CD4-positive, alpha-beta T cell (primary cell): ENCODE results near the gene E2F6. TPM values are rescaled to one million over a fixed set of nuclear protein-coding genes. Genes with fewer than 3 reads are reported as not detected.

ENCODE experiments used
- ATAC-seq: fragments of 200-7000 bp; cut with Tn5 transposase; one replicate; pipeline ENCODE4 v1.10.0; 2022; ENCODE audit warnings: mild to moderate bottlenecking; ENCODE audit not compliant: poor library complexity
- CTCF ChIA-PET: fragments of 350-600 bp; sonication (Branson Sonifier 250); formaldehyde crosslinking; loops from one replicate; lab custom pipeline; 2021; ENCODE audit warnings: antibody characterized with exemption, inconsistent platforms; lab: Charles Lee
- POLR2A ChIA-PET: fragments of 350-600 bp; sonication (Branson Sonifier 250); formaldehyde crosslinking; loops from one replicate; lab custom pipeline; 2021; ENCODE audit warnings: antibody characterized with exemption, inconsistent platforms; lab: Charles Lee
- DNase-seq, 14 experiments: peaks; one replicate each; pipeline ENCODE4 v3.0.0-alpha.2; 2013 to 2020; ENCODE audit warnings: mixed read lengths in 2 of 14
- H3K27ac ChIP-seq, 2 donors: one replicate each; pipeline versions ENCODE4 v1.5.1 to v1.7.0; 2013; ENCODE audit warnings: low read length in 2 of 2, low read depth in 1 of 2, mild to moderate bottlenecking in 1 of 2
- H3K27me3 ChIP-seq, 2 experiments: 1 replicate in 1 of 2; 2 replicates in 1 of 2; pipeline versions ENCODE4 v1.6.1 to v1.7.0; 2013; ENCODE audit warnings: low read length in 2 of 2, control low read depth in 1 of 2, mild to moderate bottlenecking in 1 of 2, moderate library complexity in 1 of 2; ENCODE audit not compliant: insufficient read depth in 2 of 2, control insufficient read depth in 1 of 2
- H3K36me3 ChIP-seq: one replicate; pipeline ENCODE4 v1.6.1; 2013; ENCODE audit warnings: low read length, control low read depth; ENCODE audit not compliant: insufficient read depth
- H3K4me1 ChIP-seq: one replicate; pipeline ENCODE4 v1.6.1; 2013; ENCODE audit warnings: low read length, control low read depth; ENCODE audit not compliant: insufficient read depth
- H3K4me3 ChIP-seq: one replicate; pipeline ENCODE4 v1.5.1; 2013; ENCODE audit warnings: mild to moderate bottlenecking, low read length, moderate library complexity
- H3K9me3 ChIP-seq, 2 experiments: 1 replicate in 1 of 2; 2 replicates in 1 of 2; pipeline versions ENCODE4 v1.6.1 to v1.7.0; 2013; ENCODE audit warnings: low read length in 2 of 2, mild to moderate bottlenecking in 2 of 2, control low read depth in 1 of 2, moderate library complexity in 1 of 2; ENCODE audit not compliant: control insufficient read depth in 1 of 2, insufficient read depth in 1 of 2
- H3K27ac Mint-ChIP-seq: one replicate; pipeline ENCODE4 v1.8.0; 2020; ENCODE audit warnings: mixed read lengths
- H3K27me3 Mint-ChIP-seq: one replicate; pipeline ENCODE4 v1.8.0; 2021; ENCODE audit warnings: mixed read lengths
- H3K36me3 Mint-ChIP-seq: one replicate; pipeline ENCODE4 v1.8.0; 2021; ENCODE audit warnings: low read depth, mixed read lengths
- H3K4me1 Mint-ChIP-seq: one replicate; pipeline ENCODE4 v1.8.0; 2021; ENCODE audit warnings: low read depth, mixed read lengths
- H3K4me3 Mint-ChIP-seq: one replicate; pipeline ENCODE4 v1.8.0; 2020; ENCODE audit warnings: mild to moderate bottlenecking, mixed read lengths
- H3K9me3 Mint-ChIP-seq: one replicate; pipeline ENCODE4 v1.8.0; 2020; ENCODE audit warnings: mixed read lengths
- CTCF ChIP-seq: fragments of 200-600 bp; IDR thresholded peaks from one replicate; pipeline ENCODE4 v1.8.0; 2022; ENCODE audit warnings: antibody characterized with exemption, mild to moderate bottlenecking
- intact Hi-C, 2 experiments: fragments of 100-400 bp; cut with DNase I in 1 of 2; cut with micrococcal nuclease in 1 of 2; formaldehyde crosslinking; loops; one replicate each; pipeline versions ENCODE4 v1.15.1 to v1.9.0; 2023 to 2025; cut with DNase I, micrococcal nuclease
- total RNA-seq, 174 experiments: library from RNA in 2 of 174; stranded (reverse) in 2 of 174; gene quantifications; one replicate each; pipeline ENCODE4 v1.2.3 and lab custom pipeline; 2021 to 2026

E2F6 gene
- total RNA-seq, 2 experiments from 2014 or later = 3.5 to 4.2 TPM

DNA sequence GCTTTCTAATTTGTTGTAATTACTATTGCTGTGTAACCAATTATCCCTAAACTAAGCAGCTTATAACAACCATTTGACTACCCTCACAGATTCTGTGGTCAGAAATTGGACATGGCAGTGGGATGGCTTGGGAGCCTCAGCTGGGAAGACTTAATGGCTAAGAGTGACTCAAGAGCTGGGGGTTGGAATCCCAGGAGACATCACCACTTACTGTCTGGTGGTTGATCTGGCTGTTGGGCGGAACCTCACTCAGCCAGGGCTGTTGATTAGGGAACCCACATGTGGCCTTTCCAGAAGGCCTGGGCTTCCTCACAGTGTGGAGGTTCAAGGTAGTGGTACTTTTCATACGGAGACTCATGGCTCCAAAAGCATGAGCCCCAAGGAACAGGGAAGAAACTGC lies 49.8 kb downstream of the E2F6 start:
- intact Hi-C loops = no loop called here
- H3K9me3 Mint-ChIP-seq = no peaks in the 10 kb centered on the region
- Histone ChIP-seq H3K36me3 (no peaks in the 10 kb centered on the region), H3K4me1 (no peaks in the 10 kb centered on the region), H3K4me3 (no peak overlapping the region), H3K9me3 (peaks cover 7 to 15% of the 10 kb centered on the region in 2 experiments), H3K27ac (no peak overlapping the region), H3K27me3 (no peaks in the 10 kb centered on the region)
- no peak for TF ChIP-seq CTCF
- POLR2A ChIA-PET = no interaction called here
- no peak overlapping the region for H3K4me3 Mint-ChIP-seq
- DNase-seq (no peak), ATAC-seq (no peak)
- H3K36me3 Mint-ChIP-seq = no peaks in the 10 kb centered on the region
- H3K27ac Mint-ChIP-seq = no peak overlapping the region
- CTCF ChIA-PET = no interaction called here
- H3K4me1 Mint-ChIP-seq = no peaks in the 10 kb centered on the region
- peaks cover 8% of the 10 kb centered on the region for H3K27me3 Mint-ChIP-seq

DNA sequence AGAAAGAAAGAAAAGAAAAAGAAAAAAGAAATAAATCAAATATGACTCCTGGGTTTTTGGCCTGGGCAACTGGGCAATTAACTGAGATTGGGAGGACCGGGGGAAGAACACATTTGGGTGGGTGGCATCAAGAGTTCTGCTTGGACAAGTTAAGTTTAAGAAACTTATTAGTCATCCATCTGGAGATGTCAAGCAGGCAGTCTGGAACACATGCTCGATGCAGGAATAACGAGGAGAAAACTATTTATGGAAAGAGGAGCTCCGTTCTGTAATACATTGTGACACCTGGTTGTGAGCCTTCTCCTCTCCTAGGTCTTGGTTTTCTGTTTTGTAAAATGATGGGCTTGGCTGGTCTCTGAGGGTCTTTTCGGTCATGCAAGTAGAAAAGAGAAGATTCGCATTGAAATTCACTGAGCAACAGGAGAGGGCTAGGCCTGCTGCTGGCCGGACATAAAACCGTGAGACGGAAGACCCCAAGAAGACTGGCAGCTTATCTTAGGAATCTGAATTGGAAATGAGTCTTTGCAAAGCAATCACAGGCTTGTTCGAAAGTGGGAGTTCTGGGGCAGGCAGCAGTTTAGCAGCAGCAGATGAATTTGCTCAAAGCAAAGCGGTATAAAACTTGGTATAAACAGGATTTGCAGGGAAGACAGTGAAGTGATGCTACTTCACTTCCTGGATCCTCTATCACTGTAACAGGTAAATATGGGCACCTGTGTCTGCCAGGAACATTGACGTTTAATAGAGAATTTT lies 51.4 kb downstream of the E2F6 start:
- H3K27me3 Mint-ChIP-seq = peaks cover 9% of the 10 kb centered on the region
- Histone ChIP-seq H3K4me3 (no peak overlapping the region), H3K27ac (no peak overlapping the region), H3K4me1 (no peaks in the 10 kb centered on the region), H3K9me3 (peaks cover 7 to 15% of the 10 kb centered on the region in 2 experiments), H3K27me3 (no peaks in the 10 kb centered on the region), H3K36me3 (no peaks in the 10 kb centered on the region)
- intact Hi-C loops = no loop called here
- no peaks in the 10 kb centered on the region for H3K36me3 Mint-ChIP-seq
- no peak for ATAC-seq
- no peak overlapping the region for H3K4me3 Mint-ChIP-seq
- no peak overlapping the region for H3K27ac Mint-ChIP-seq
- ChIA-PET POLR2A (no interaction called here), CTCF (no interaction called here)
- H3K4me1 Mint-ChIP-seq = no peaks in the 10 kb centered on the region
- no peak for TF ChIP-seq CTCF
- no peak for DNase-seq
- no peaks in the 10 kb centered on the region for H3K9me3 Mint-ChIP-seq

DNA sequence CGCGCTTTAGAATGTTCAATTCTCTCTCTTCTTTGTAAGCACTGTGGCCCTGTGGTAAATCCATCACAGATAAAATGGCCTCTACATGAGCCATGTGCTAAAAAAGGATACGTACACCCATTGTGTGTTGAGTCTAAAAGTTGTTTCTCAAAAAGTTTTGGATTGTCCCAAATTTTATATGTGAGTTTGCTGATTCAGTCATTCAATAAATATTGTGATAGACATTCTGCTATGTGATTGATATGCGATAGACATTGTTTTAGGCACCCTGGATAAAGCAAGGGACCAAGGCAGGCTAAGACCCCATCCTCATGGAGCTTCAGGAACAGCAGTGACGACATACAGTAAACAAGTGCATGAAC lies 53.5 kb downstream of the E2F6 start:
- ATAC-seq (no peak), DNase-seq (no peak)
- intact Hi-C loops = loop anchor here in 1 of 2 experiments (2.0 kb wide), 1 partner anchor 282 kb away; no protein-coding TSS in a partner anchor
- ChIA-PET CTCF (no interaction called here), POLR2A (no interaction called here)
- H3K27me3 ChIP-seq = no peaks in the 10 kb centered on the region
- H3K4me1 ChIP-seq = no peaks in the 10 kb centered on the region
- H3K27me3 Mint-ChIP-seq = peaks cover 18% of the 10 kb centered on the region
- H3K36me3 Mint-ChIP-seq = no peaks in the 10 kb centered on the region
- H3K9me3 ChIP-seq = peaks cover 0 to 6% of the 10 kb centered on the region in 2 experiments
- H3K36me3 ChIP-seq = no peaks in the 10 kb centered on the region
- H3K27ac ChIP-seq = no peak overlapping the region
- no peaks in the 10 kb centered on the region for H3K9me3 Mint-ChIP-seq
- no peak overlapping the region for H3K4me3 ChIP-seq
- no peak for TF ChIP-seq CTCF
- H3K4me1 Mint-ChIP-seq = no peaks in the 10 kb centered on the region
- no peak overlapping the region for H3K27ac Mint-ChIP-seq
- H3K4me3 Mint-ChIP-seq = no peak overlapping the region
